GM23338 (cell line): ENCODE measurements around the gene NPAS3. TPM values are rescaled to one million over a fixed set of nuclear protein-coding genes. Genes with fewer than 3 reads are reported as not detected.
A peak's percentile ranks its signal among the peaks of the same experiment; 100 is the strongest.

Experiments used
- ATAC-seq: fragments of 200-7000 bp; cut with Tn5 transposase; 3 replicates; pipeline ENCODE4 v1.9.1; 2020
- DNase-seq: peaks from one replicate; pipeline ENCODE4 v3.0.0-alpha.2; 2015; ENCODE audit warnings: low spot score
- H2AFZ ChIP-seq: fragments of 200-600 bp; sonication (generic); 2 replicates; pipeline ENCODE4 v1.8.0; 2016; ENCODE audit warnings: antibody characterized with exemption, mild to moderate bottlenecking, moderate library complexity
- H3F3A ChIP-seq: fragments of 200-600 bp; sonication (generic); replicated peaks from 2 replicates; pipeline ENCODE4 v1.8.0; 2017; ENCODE audit warnings: antibody characterized with exemption, mixed run types, low read depth
- H3K27ac ChIP-seq: fragments of 200-600 bp; sonication (generic); 2 replicates; pipeline ENCODE4 v1.6.1; 2016; ENCODE audit warnings: low read depth
- H3K27me3 ChIP-seq: fragments of 200-600 bp; sonication (generic); 2 replicates; pipeline ENCODE4 v1.8.0; 2016; ENCODE audit warnings: mild to moderate bottlenecking, mixed run types, moderate library complexity; ENCODE audit not compliant: insufficient read depth
- H3K36me3 ChIP-seq: fragments of 200-600 bp; sonication (generic); 2 replicates; pipeline ENCODE4 v1.8.0; 2016; ENCODE audit warnings: mild to moderate bottlenecking; ENCODE audit not compliant: insufficient read depth
- H3K4me1 ChIP-seq: fragments of 200-600 bp; sonication (generic); 2 replicates; pipeline ENCODE4 v1.8.0; 2016; ENCODE audit warnings: mild to moderate bottlenecking, moderate library complexity; ENCODE audit not compliant: insufficient read depth
- H3K4me2 ChIP-seq: fragments of 200-600 bp; sonication (generic); 2 replicates; pipeline ENCODE4 v1.7.1; 2017; ENCODE audit warnings: mixed run types
- H3K4me3 ChIP-seq: fragments of 200-600 bp; sonication (generic); 2 replicates; pipeline ENCODE4 v1.6.1; 2016; ENCODE audit warnings: mixed run types
- H3K79me2 ChIP-seq: fragments of 200-600 bp; sonication (generic); replicated peaks from 2 replicates; pipeline ENCODE4 v1.8.0; 2017; ENCODE audit warnings: mild to moderate bottlenecking; ENCODE audit not compliant: insufficient read depth
- H3K9me2 ChIP-seq: fragments of 200-600 bp; sonication (generic); 2 replicates; pipeline ENCODE4 v1.8.0; 2017; ENCODE audit not compliant: insufficient read depth
- H4K20me1 ChIP-seq: fragments of 200-600 bp; sonication (generic); replicated peaks from 2 replicates; pipeline ENCODE4 v1.8.0; 2017; ENCODE audit warnings: mild to moderate bottlenecking; ENCODE audit not compliant: insufficient read depth
- H3K27ac Mint-ChIP-seq: 2 replicates; pipeline ENCODE4 v1.8.0; 2020; ENCODE audit warnings: inconsistent platforms, mild to moderate bottlenecking, moderate library complexity, mixed read lengths
- H3K27me3 Mint-ChIP-seq: 3 replicates; pipeline ENCODE4 v1.8.0; 2022; ENCODE audit warnings: low read depth, mild to moderate bottlenecking, moderate library complexity, mixed read lengths, inconsistent platforms; ENCODE audit not compliant: insufficient read depth, poor library complexity
- H3K36me3 Mint-ChIP-seq: 3 replicates; pipeline ENCODE4 v1.8.0; 2021; ENCODE audit warnings: low read depth, mild to moderate bottlenecking, inconsistent platforms, moderate library complexity, mixed read lengths
- H3K4me1 Mint-ChIP-seq: 3 replicates; pipeline ENCODE4 v1.8.0; 2020; ENCODE audit warnings: mild to moderate bottlenecking, inconsistent platforms, mixed read lengths
- H3K4me3 Mint-ChIP-seq: 3 replicates; pipeline ENCODE4 v1.8.0; 2021; ENCODE audit warnings: moderate library complexity, mild to moderate bottlenecking, inconsistent platforms, mixed read lengths
- H3K9me3 Mint-ChIP-seq: 3 replicates; pipeline ENCODE4 v1.8.0; 2020; ENCODE audit warnings: moderate library complexity, mild to moderate bottlenecking, inconsistent platforms, mixed read lengths
- CREB1 ChIP-seq: fragments of 250-450 bp; sonication (Bioruptor Pico); IDR thresholded peaks from 2 replicates; pipeline ENCODE4 v1.5.0; 2020; ENCODE audit warnings: low read depth, mild to moderate bottlenecking, moderate library complexity
- CTCF ChIP-seq, 2 experiments: fragments of 200-600 bp in 1 of 2; sonication (generic) in 1 of 2; conservative IDR thresholded peaks; 2 replicates each; pipeline versions ENCODE4 v1.5.1 to v1.6.1; 2016 to 2017; ENCODE audit warnings: antibody characterized with exemption in 2 of 2, low read depth in 2 of 2, mild to moderate bottlenecking in 2 of 2, moderate library complexity in 1 of 2
- ETS1 ChIP-seq: IDR thresholded peaks from 2 replicates; pipeline ENCODE4 v1.6.1; 2016; ENCODE audit warnings: antibody characterized with exemption
- EZH2 ChIP-seq: fragments of 200-600 bp; sonication (generic); IDR thresholded peaks from one replicate; pipeline ENCODE4 v1.8.0; 2017; ENCODE audit warnings: antibody characterized with exemption, mild to moderate bottlenecking, low read depth; ENCODE audit not compliant: unreplicated experiment
- EZH2phosphoT487 ChIP-seq: fragments of 200-600 bp; sonication (generic); IDR thresholded peaks from one replicate; pipeline ENCODE4 v1.8.1; 2018; ENCODE audit warnings: antibody characterized with exemption; ENCODE audit not compliant: unreplicated experiment
- JUNB ChIP-seq: IDR thresholded peaks from one replicate; pipeline ENCODE4 v1.6.1; 2016; ENCODE audit warnings: antibody characterized with exemption; ENCODE audit not compliant: unreplicated experiment
- NANOG ChIP-seq: IDR thresholded peaks from 2 replicates; pipeline ENCODE4 v1.6.1; 2016; ENCODE audit warnings: antibody characterized with exemption, borderline replicate concordance
- POLR2AphosphoS5 ChIP-seq: IDR thresholded peaks from 2 replicates; pipeline ENCODE4 v1.6.1; 2016; ENCODE audit warnings: antibody characterized with exemption, low read depth
- STAT1 ChIP-seq: IDR thresholded peaks from one replicate; pipeline ENCODE4 v1.6.1; 2016; ENCODE audit warnings: antibody characterized with exemption; ENCODE audit not compliant: unreplicated experiment
- ZNF114 ChIP-seq: fragments of 250-450 bp; sonication (Bioruptor Pico); IDR thresholded peaks from 2 replicates; pipeline ENCODE4 v1.5.0; 2020; ENCODE audit warnings: mild to moderate bottlenecking, moderate library complexity
- ZNF331 ChIP-seq: fragments of 250-450 bp; sonication (Bioruptor Pico); IDR thresholded peaks from 2 replicates; pipeline ENCODE4 v1.5.0; 2020; ENCODE audit warnings: low read depth, mild to moderate bottlenecking, moderate library complexity
- ZNF462 ChIP-seq: fragments of 250-450 bp; sonication (Bioruptor Pico); IDR thresholded peaks from 2 replicates; pipeline ENCODE4 v1.5.0; 2020; ENCODE audit warnings: mild to moderate bottlenecking, moderate library complexity
- polyA plus RNA-seq: library from polyadenylated mRNA; unstranded; fragments of >200 nt; fragmentation: Nextera tagmentation; extraction: Ambion mirVana; gene quantifications from 2 replicates; pipeline ENCODE4 v1.2.1, GENCODE V29; 2016
- total RNA-seq: library from RNA; depleted of rRNA; stranded (reverse); fragments of >200 nt; shearing (Covaris generic); gene quantifications from 2 replicates; pipeline ENCODE4 v1.2.3, GENCODE V29; 2014
- TF ChIP-seq, protein P1 (sequence below): IDR thresholded peaks from one replicate; pipeline ENCODE4 v1.6.1; 2018; ENCODE audit warnings: antibody characterized with exemption; ENCODE audit not compliant: unreplicated experiment

NPAS3 gene
- total and polyA plus RNA-seq, 2 experiments from 2014 or later, result 0.17 to 0.19 TPM

GRCh38 chr14:33728010-33728498 lies 789.4 kb downstream of the NPAS3 start:
- no peak overlapping the region for H2AFZ ChIP-seq
- TF ChIP-seq, protein P1, sequence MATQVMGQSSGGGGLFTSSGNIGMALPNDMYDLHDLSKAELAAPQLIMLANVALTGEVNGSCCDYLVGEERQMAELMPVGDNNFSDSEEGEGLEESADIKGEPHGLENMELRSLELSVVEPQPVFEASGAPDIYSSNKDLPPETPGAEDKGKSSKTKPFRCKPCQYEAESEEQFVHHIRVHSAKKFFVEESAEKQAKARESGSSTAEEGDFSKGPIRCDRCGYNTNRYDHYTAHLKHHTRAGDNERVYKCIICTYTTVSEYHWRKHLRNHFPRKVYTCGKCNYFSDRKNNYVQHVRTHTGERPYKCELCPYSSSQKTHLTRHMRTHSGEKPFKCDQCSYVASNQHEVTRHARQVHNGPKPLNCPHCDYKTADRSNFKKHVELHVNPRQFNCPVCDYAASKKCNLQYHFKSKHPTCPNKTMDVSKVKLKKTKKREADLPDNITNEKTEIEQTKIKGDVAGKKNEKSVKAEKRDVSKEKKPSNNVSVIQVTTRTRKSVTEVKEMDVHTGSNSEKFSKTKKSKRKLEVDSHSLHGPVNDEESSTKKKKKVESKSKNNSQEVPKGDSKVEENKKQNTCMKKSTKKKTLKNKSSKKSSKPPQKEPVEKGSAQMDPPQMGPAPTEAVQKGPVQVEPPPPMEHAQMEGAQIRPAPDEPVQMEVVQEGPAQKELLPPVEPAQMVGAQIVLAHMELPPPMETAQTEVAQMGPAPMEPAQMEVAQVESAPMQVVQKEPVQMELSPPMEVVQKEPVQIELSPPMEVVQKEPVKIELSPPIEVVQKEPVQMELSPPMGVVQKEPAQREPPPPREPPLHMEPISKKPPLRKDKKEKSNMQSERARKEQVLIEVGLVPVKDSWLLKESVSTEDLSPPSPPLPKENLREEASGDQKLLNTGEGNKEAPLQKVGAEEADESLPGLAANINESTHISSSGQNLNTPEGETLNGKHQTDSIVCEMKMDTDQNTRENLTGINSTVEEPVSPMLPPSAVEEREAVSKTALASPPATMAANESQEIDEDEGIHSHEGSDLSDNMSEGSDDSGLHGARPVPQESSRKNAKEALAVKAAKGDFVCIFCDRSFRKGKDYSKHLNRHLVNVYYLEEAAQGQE, result no peak
- TF ChIP-seq JUNB (no peak), STAT1 (no peak), EZH2phosphoT487 (no peak), NANOG (no peak), CREB1 (CRISPR knock-in tag) (no peak), ZNF331 (CRISPR knock-in tag) (no peak), POLR2AphosphoS5 (no peak), ZNF462 (CRISPR knock-in tag) (no peak), CTCF (conservative IDR thresholded peaks at IDR 0.05; ENCODE audit: low read depth in 2 of 2) (no peak), ETS1 (no peak), EZH2 (no peak), ZNF114 (CRISPR knock-in tag) (no peak)
- peaks cover 2% of the 10 kb centered on the region for H3K27me3 Mint-ChIP-seq
- no peaks in the 10 kb centered on the region for H3K4me1 ChIP-seq
- H3K9me3 Mint-ChIP-seq, result no peaks in the 10 kb centered on the region; the same call in 2 of the 3 replicates
- no peaks in the 10 kb centered on the region for H3K79me2 ChIP-seq
- H4K20me1 ChIP-seq, result no peaks in the 10 kb centered on the region
- no peak for DNase-seq
- no peaks in the 10 kb centered on the region for H3K36me3 ChIP-seq
- no peaks in the 10 kb centered on the region for H3F3A ChIP-seq
- no peaks in the 10 kb centered on the region for H3K27me3 ChIP-seq
- H3K27ac Mint-ChIP-seq, result no peak overlapping the region
- no peak overlapping the region for H3K4me3 Mint-ChIP-seq
- ATAC-seq, result peak; percentile 29
- H3K4me1 Mint-ChIP-seq, result peaks cover 5% of the 10 kb centered on the region; the same call in 2 of the 3 replicates
- no peak overlapping the region for H3K4me3 ChIP-seq
- peaks cover 6% of the 10 kb centered on the region for H3K9me2 ChIP-seq
- H3K4me2 ChIP-seq, result no peak overlapping the region
- no peaks in the 10 kb centered on the region; the same call in 2 of the 3 replicates for H3K36me3 Mint-ChIP-seq
- H3K27ac ChIP-seq, result no peak overlapping the region
